ENCODE data around the gene UGT8.

- TF ChIP-seq EZH2 (IDR thresholded peaks at IDR 0.05) (no peak), POLR2AphosphoS5 (IDR thresholded peaks at IDR 0.05; ENCODE audit: borderline replicate concordance, low read depth, low read length) (no peak), FOXP2 (optimal IDR thresholded peaks at IDR 0.05; ENCODE audit: control extremely low read depth, extremely low read length, insufficient read depth) (no peak)
These were observed 37.8 kb downstream of the UGT8 start for GRCh38 chr4:114636192-114636935.
